Measurements from ENCODE around the gene SIMC1. TPM values are rescaled to one million over a fixed set of nuclear protein-coding genes. Genes with fewer than 3 reads are reported as not detected.
A peak's percentile ranks its signal among the peaks of the same experiment; 100 is the strongest.
"Not testable (repeated sequence)": the region's sequence is repeated elsewhere in the genome, so short reads cannot be mapped to it uniquely, and the experiment has no call there.

SIMC1 gene
- total RNA-seq (2021): 6.5 and 7.3 TPM in 2 replicates
- percentile 44 among the genes with signal in this experiment for Bru-seq, nascent RNA
- BruChase-seq, experiment 1, labeled RNA remaining after a 2-hour chase: percentile 37 among the genes with signal in this experiment
- BruChase-seq, experiment 2, labeled RNA remaining after a 6-hour chase: percentile 31 among the genes with signal in this experiment
- long read RNA-seq, transcript SIMC1-203 (10 exons, 2,694 nt): major isoform, 5 of 7 reads
- long read RNA-seq, partial matches to known transcripts: 1 of 7 reads
- long read RNA-seq, other reads (novel, unspliced or antisense): 1 of 7 reads

DNA sequence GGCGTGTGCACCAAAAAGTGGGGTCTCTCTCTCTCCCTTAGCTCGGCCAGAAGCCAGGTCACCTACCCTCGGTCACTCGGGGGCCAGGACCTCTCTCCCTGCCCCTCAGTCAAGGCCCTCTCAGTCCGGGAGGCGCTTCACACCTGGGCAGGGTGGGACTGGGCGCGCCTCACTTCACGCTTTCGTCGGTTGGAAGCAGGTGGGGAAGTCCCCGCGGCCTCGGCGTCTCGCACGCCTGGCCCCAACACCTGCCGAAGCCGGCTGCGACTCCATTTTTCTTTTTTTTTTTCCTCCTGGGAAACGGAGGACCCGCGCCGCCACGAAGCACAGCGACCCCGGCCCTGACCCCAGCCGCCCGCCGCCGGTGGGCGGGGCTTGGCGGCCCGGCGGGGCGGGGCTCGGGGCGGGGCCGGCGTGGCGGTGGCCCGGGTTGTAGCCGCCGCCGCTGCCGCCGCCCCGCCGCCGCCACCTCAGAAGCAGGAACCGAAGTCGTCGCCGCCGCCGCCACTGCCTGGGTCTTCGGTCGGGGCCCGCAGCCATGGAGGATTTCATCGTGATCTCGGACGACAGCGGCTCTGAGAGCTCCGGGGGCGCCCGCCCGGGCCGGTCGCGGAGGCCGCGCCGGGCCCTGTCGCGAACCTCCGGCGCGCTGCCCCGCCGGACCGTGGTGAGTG is at the start of gene SIMC1:
TSS of gene SIMC1 (plus strand) at position 454 of the 674 bp plus-strand sequence. CDS start at position 539, 85 bp downstream.
- H3K9me2 ChIP-seq (ENCODE audit: insufficient read depth); H3K27ac ChIP-seq; H2AFZ ChIP-seq; H3K36me3 ChIP-seq (ENCODE audit: low read depth); CTCF ChIA-PET; POLR2A ChIA-PET (ENCODE audit: unreplicated experiment); BruUV-seq (replicated peaks); intact Hi-C loops (cut with micrococcal nuclease; ENCODE audit: unreplicated experiment); H3F3A ChIP-seq (ENCODE audit: insufficient read depth, low read depth); H4K20me1 ChIP-seq (ENCODE audit: insufficient read depth); H3K79me2 ChIP-seq (ENCODE audit: low read depth); H3K9me3 ChIP-seq (ENCODE audit: insufficient read depth, low read depth); H3K27me3 ChIP-seq (ENCODE audit: insufficient read depth, low read depth); H3K4me1 ChIP-seq (replicated peaks; ENCODE audit: insufficient read depth): not testable (repeated sequence)
- peak within 1 kb of the TSS; percentile 44; the same call in 1 of the 2 replicates for H3K4me3 ChIP-seq
- peak within 1 kb of the TSS; percentile 28; the same call in 1 of the 2 replicates for H3K4me2 ChIP-seq
- DNase-seq: peak in 1 of 2 experiments; percentile 31

DNA sequence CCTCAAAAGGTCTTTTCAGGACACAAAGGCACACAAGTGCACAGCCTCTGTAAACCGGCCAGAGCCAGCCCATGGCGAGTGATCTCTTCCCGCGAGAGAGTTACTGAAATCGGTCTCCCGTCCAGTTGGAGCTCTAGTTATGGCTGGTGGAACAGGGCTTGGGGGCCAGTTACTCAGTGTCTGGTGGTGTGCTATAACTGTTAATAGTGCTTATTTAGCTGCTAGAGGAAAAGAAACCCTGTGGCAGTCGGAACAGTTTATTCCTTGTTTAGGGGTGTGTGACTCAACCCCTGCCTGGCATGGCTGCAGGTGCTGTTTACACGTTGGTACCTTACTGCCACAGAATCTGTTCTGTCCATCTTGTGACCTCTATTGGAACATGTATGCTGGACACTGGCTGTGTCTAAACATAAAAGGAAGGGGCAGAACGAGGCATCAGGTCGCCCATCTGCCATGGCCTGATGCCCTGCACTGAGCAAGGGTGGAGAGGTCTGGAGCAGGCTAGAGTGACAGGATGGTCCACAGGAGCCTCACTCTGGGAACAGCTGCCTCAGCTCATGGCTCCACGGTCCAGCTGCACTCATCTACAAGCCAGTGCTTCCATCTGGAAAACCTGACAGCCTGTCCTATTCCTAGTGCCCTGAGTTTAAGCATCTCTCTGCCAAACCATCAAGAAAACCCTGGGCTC is 49.6 kb upstream of the SIMC1 start:
- no peak for TF ChIP-seq EZH2 (IDR thresholded peaks at IDR 0.05; ENCODE audit: low read depth)
- TF ChIP-seq, protein P1, sequence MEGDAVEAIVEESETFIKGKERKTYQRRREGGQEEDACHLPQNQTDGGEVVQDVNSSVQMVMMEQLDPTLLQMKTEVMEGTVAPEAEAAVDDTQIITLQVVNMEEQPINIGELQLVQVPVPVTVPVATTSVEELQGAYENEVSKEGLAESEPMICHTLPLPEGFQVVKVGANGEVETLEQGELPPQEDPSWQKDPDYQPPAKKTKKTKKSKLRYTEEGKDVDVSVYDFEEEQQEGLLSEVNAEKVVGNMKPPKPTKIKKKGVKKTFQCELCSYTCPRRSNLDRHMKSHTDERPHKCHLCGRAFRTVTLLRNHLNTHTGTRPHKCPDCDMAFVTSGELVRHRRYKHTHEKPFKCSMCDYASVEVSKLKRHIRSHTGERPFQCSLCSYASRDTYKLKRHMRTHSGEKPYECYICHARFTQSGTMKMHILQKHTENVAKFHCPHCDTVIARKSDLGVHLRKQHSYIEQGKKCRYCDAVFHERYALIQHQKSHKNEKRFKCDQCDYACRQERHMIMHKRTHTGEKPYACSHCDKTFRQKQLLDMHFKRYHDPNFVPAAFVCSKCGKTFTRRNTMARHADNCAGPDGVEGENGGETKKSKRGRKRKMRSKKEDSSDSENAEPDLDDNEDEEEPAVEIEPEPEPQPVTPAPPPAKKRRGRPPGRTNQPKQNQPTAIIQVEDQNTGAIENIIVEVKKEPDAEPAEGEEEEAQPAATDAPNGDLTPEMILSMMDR (conservative IDR thresholded peaks at IDR 0.05): no peak
- Histone ChIP-seq H3K4me3 (no peak overlapping the region), H3K9me2 (ENCODE audit: insufficient read depth) (no peaks in the 10 kb centered on the region), H3K27me3 (ENCODE audit: insufficient read depth, low read depth) (peaks cover 48% of the 10 kb centered on the region), H3K79me2 (ENCODE audit: low read depth) (no peaks in the 10 kb centered on the region), H3K9me3 (ENCODE audit: insufficient read depth, low read depth) (no peaks in the 10 kb centered on the region), H3F3A (ENCODE audit: insufficient read depth, low read depth) (no peaks in the 10 kb centered on the region), H3K36me3 (ENCODE audit: low read depth) (no peaks in the 10 kb centered on the region), H2AFZ (no peak overlapping the region), H3K27ac (no peak overlapping the region), H3K4me2 (no peak overlapping the region), H3K4me1 (replicated peaks; ENCODE audit: insufficient read depth) (no peaks in the 10 kb centered on the region), H4K20me1 (ENCODE audit: insufficient read depth) (no peaks in the 10 kb centered on the region)
- BruUV-seq (replicated peaks): no TSS peak
- intact Hi-C loops (cut with micrococcal nuclease; ENCODE audit: unreplicated experiment): no loop called here
- DNase-seq: no peak
- CTCF ChIA-PET: no interaction called here
- POLR2A ChIA-PET (ENCODE audit: unreplicated experiment): no interaction called here

DNA sequence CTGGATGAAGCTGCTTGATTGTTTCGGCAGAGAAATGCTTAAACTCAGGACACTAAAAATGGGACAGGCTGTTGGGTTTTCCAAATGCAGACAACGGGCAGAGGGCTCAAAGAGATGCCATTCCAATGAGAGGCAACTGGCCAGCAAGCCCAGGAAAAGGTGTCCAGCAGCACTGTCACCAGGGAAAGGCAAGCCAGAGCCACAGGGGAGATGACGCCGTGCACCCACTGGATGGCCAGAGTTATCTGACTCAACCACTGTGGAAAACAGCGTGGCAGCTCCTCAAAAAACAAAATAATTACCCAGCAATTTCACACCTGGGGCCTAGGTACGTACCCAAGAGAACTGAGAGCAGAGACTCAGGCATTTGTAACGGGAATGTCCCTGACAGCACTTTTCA is 48.4 kb upstream of the SIMC1 start:
- intact Hi-C loops (cut with micrococcal nuclease; ENCODE audit: unreplicated experiment): no loop called here
- DNase-seq: no peak
- no TSS peak for BruUV-seq (replicated peaks)
- H3K27ac ChIP-seq: no peak overlapping the region
- no peak for TF ChIP-seq EZH2 (IDR thresholded peaks at IDR 0.05; ENCODE audit: low read depth)
- TF ChIP-seq, protein P1 (conservative IDR thresholded peaks at IDR 0.05): no peak
- no peaks in the 10 kb centered on the region for H3K36me3 ChIP-seq (ENCODE audit: low read depth)
- no peaks in the 10 kb centered on the region for H3K4me1 ChIP-seq (replicated peaks; ENCODE audit: insufficient read depth)
- no peak overlapping the region for H3K4me2 ChIP-seq
- no peaks in the 10 kb centered on the region for H3K9me2 ChIP-seq (ENCODE audit: insufficient read depth)
- no peaks in the 10 kb centered on the region for H3K9me3 ChIP-seq (ENCODE audit: insufficient read depth, low read depth)
- H4K20me1 ChIP-seq (ENCODE audit: insufficient read depth): no peaks in the 10 kb centered on the region
- peaks cover 36% of the 10 kb centered on the region for H3K27me3 ChIP-seq (ENCODE audit: insufficient read depth, low read depth)
- no peak overlapping the region for H2AFZ ChIP-seq
- H3K79me2 ChIP-seq (ENCODE audit: low read depth): no peaks in the 10 kb centered on the region
- no peaks in the 10 kb centered on the region for H3F3A ChIP-seq (ENCODE audit: insufficient read depth, low read depth)
- H3K4me3 ChIP-seq: no peak overlapping the region
- CTCF ChIA-PET: no interaction called here
- POLR2A ChIA-PET (ENCODE audit: unreplicated experiment): no interaction called here

Data from PC-9 (cell line).